Endothelial cell of umbilical vein (primary cell): ENCODE data around the gene OSBPL9. TPM values are rescaled to one million over a fixed set of nuclear protein-coding genes. Genes with fewer than 3 reads are reported as not detected.
A peak's percentile ranks its signal among the peaks of the same experiment; 100 is the strongest.

Experiments
- BruUV-seq: library from RNA; stranded (reverse); fragments of 400-500 nt; replicated peaks from 2 replicates; lab custom pipeline; 2021; lab: Mats Ljungman, UMichigan
- CTCF ChIA-PET: fragments of 300-600, 350-600 bp; sonication (Branson Sonifier 250); formaldehyde crosslinking; loops from one replicate; lab custom pipeline; 2021; ENCODE audit warnings: antibody characterized with exemption, inconsistent platforms; lab: Charles Lee
- POLR2A ChIA-PET: fragments of 300-600, 350-600 bp; sonication (Branson Sonifier 250); formaldehyde crosslinking; loops from one replicate; lab custom pipeline; 2021; ENCODE audit warnings: antibody characterized with exemption, inconsistent platforms; lab: Charles Lee
- DNase-seq: peaks from one replicate; pipeline ENCODE4 v3.0.0-alpha.2; 2011; ENCODE audit warnings: low read depth, low spot score
- FAIRE-seq: peaks from 2 replicates; lab custom pipeline; 2011; peaks lifted over from hg19 to GRCh38; lab: Jason Lieb, UNC
- H2AFZ ChIP-seq: 2 replicates; pipeline ENCODE4 v1.6.0; 2012; ENCODE audit warnings: low read depth, low read length, control low read depth, inconsistent platforms
- H3K27ac ChIP-seq: 2 replicates; pipeline ENCODE4 v1.5.1; 2011; ENCODE audit warnings: low read depth, mild to moderate bottlenecking, control low read depth, low read length, moderate library complexity; ENCODE audit not compliant: insufficient read depth
- H3K27me3 ChIP-seq, 2 experiments: 2 replicates each; pipeline versions ENCODE4 v1.6.0 to v1.6.1; 2011; ENCODE audit warnings: low read length in 2 of 2, mixed read lengths in 1 of 2; ENCODE audit not compliant: control insufficient read depth in 2 of 2, insufficient read depth in 2 of 2
- H3K36me3 ChIP-seq, 2 experiments: 2 replicates in 1 of 2; 3 replicates in 1 of 2; pipeline ENCODE4 v1.5.1; 2011; ENCODE audit warnings: low read length in 2 of 2, mild to moderate bottlenecking in 1 of 2, moderate library complexity in 1 of 2; ENCODE audit not compliant: control insufficient read depth in 2 of 2, insufficient read depth in 2 of 2; ENCODE audit errors: extremely low read depth in 1 of 2
- H3K4me1 ChIP-seq: 3 replicates; pipeline ENCODE4 v1.5.1; 2011; ENCODE audit warnings: mild to moderate bottlenecking, low read length; ENCODE audit not compliant: control insufficient read depth, insufficient read depth; ENCODE audit errors: extremely low read depth
- H3K4me2 ChIP-seq: 2 replicates; pipeline ENCODE4 v1.6.1; 2011; ENCODE audit warnings: low read length, control low read depth, mixed read lengths; ENCODE audit not compliant: insufficient read depth
- H3K4me3 ChIP-seq, 3 experiments: fragments of 200-600 bp in 1 of 3; sonication (generic), shearing (Covaris generic) in 1 of 3; replicated peaks in 1 of 3; 2 replicates each; pipeline ENCODE4 v1.5.1; 2011 to 2016; ENCODE audit warnings: control low read depth in 3 of 3, low read length in 3 of 3, mild to moderate bottlenecking in 2 of 3, inconsistent platforms in 1 of 3, low read depth in 1 of 3, moderate library complexity in 1 of 3; ENCODE audit not compliant: insufficient read depth in 1 of 3
- H3K79me2 ChIP-seq: 2 replicates; pipeline ENCODE4 v1.6.0; 2012; ENCODE audit warnings: low read length, inconsistent platforms; ENCODE audit not compliant: control insufficient read depth, insufficient read depth
- H3K9ac ChIP-seq: replicated peaks from 2 replicates; pipeline ENCODE3; 2011; ENCODE audit warnings: low read length, control low read depth; ENCODE audit not compliant: insufficient read depth; ENCODE audit errors: extremely low read depth
- H3K9me1 ChIP-seq: replicated peaks from 3 replicates; pipeline ENCODE4 v1.6.0; 2011; ENCODE audit warnings: mild to moderate bottlenecking, low read length; ENCODE audit not compliant: control insufficient read depth, insufficient read depth; ENCODE audit errors: extremely low read depth
- H3K9me3 ChIP-seq: replicated peaks from 2 replicates; pipeline ENCODE4 v1.5.1; 2012; ENCODE audit warnings: low read length, inconsistent platforms; ENCODE audit not compliant: control insufficient read depth, insufficient read depth
- H4K20me1 ChIP-seq: replicated peaks from 2 replicates; pipeline ENCODE3; 2011; ENCODE audit warnings: mild to moderate bottlenecking, low read length; ENCODE audit not compliant: control insufficient read depth, insufficient read depth; ENCODE audit errors: extremely low read depth
- EZH2 ChIP-seq: IDR thresholded peaks from 2 replicates; pipeline ENCODE4 v1.6.1; 2012; ENCODE audit warnings: borderline replicate concordance, low read depth, mild to moderate bottlenecking, moderate library complexity, low read length, inconsistent platforms; ENCODE audit not compliant: severe bottlenecking
- FOS ChIP-seq: IDR thresholded peaks from 2 replicates; pipeline ENCODE4 v1.6.1; 2011; ENCODE audit warnings: mild to moderate bottlenecking, low read length, moderate library complexity, borderline replicate concordance; ENCODE audit not compliant: insufficient read depth
- GATA2 ChIP-seq: IDR thresholded peaks from 2 replicates; pipeline ENCODE4 v1.7.0; 2011; ENCODE audit warnings: low read depth, mild to moderate bottlenecking, moderate library complexity, mixed read lengths, low read length; ENCODE audit not compliant: insufficient read length, insufficient read depth
- JUN ChIP-seq: IDR thresholded peaks from 2 replicates; pipeline ENCODE4 v1.6.1; 2011; ENCODE audit warnings: borderline replicate concordance, low read depth; ENCODE audit not compliant: insufficient read length, insufficient read depth
- MYC ChIP-seq: IDR thresholded peaks from one replicate; pipeline ENCODE4 v1.6.1; 2011; ENCODE audit warnings: mild to moderate bottlenecking, low read depth, low read length
- POLR2A ChIP-seq: IDR thresholded peaks from 2 replicates; pipeline ENCODE4 v1.6.1; 2012; ENCODE audit warnings: low read depth, mild to moderate bottlenecking, control low read depth, low read length
- POLR2AphosphoS5 ChIP-seq: IDR thresholded peaks from 2 replicates; pipeline ENCODE4 v1.6.1; 2012; ENCODE audit warnings: low read depth, mild to moderate bottlenecking, control low read depth, low read length, moderate library complexity; ENCODE audit not compliant: insufficient read depth
- dilution Hi-C: fragments of 300-500 bp; cut with MboI; formaldehyde crosslinking; loops from one replicate; pipeline ENCODE4 v1.15.0; 2019; ENCODE audit warnings: low sequenced_read_pairs; ENCODE audit not compliant: extremely low pct_ligation_motif_present
- intact Hi-C: fragments of 100-400 bp; cut with micrococcal nuclease; formaldehyde crosslinking; loops from one replicate; pipeline ENCODE4 v1.10.0; 2022
- polyA plus RNA-seq, 4 experiments: library from polyadenylated mRNA; depleted of rRNA in 3 of 4; stranded (reverse) in 3 of 4; unstranded in 1 of 4; fragments of >200 nt; gene quantifications; 2 replicates each; pipeline versions ENCODE4 v1.2.1 to v1.2.3, GENCODE V29; 2011 to 2012; ENCODE audit warnings: missing spikeins in 1 of 4
- total RNA-seq: library from RNA; stranded (reverse); gene quantifications from 2 replicates; pipeline ENCODE4 v1.2.3, GENCODE V29; 2021
- TF ChIP-seq, protein P1 (sequence below): IDR thresholded peaks from 2 replicates; pipeline ENCODE4 v1.6.1; 2011; ENCODE audit not compliant: insufficient read depth, insufficient read length
- TF ChIP-seq, protein P2 (sequence below), 2 donors: IDR thresholded peaks; 1 replicate in 1 of 2; 2 replicates in 1 of 2; pipeline ENCODE4 v1.5.1; 2011; ENCODE audit warnings: low read length in 2 of 2, mild to moderate bottlenecking in 2 of 2, moderate library complexity in 2 of 2, control low read depth in 1 of 2, inconsistent platforms in 1 of 2, low read depth in 1 of 2; ENCODE audit not compliant: insufficient read depth in 1 of 2; ENCODE audit errors: extremely low read depth in 1 of 2

OSBPL9 gene
- total and polyA plus RNA-seq, 2 donors (not counting 3 experiments of a cell fraction or from before 2014, with no cell fraction given), result 46.2 to 80.3 TPM

DNA sequence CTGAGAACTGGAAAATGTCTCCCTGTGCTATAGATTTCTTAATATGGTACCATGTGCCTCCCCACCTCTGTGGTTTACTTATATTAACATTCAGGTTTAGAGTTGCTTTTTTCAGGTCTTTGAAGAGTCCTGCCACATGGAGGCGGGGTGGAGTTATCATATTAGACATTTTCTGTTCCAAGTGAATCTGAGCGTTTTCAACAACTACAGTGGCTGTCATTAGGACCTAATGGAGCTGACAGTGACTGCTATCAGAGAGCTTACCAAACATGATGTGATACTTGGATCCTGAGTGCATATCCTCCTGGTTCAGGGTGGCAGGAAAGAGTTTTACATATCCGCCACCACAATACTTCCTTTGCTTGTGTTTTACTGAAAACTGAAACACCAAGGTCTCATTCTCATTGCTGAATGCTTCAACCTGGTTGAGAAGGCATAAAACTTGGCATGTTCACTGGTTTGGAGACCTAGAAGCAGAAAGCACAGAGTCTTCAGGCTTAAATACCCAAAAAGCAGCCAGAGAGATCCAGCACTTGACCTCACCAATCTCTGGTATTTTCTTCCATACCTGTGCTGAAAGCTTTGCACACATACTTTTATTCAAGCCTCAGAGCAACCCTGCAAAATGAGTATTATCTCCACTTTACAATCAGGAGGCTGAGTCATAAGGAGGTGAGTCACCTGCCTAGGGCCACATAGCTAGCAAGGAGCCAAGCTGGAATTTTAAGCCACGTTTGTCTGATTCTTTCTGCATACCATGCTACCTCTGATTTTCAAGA lies 47.4 kb upstream of the OSBPL9 start:
- no peaks in the 10 kb centered on the region for H3K9me3 ChIP-seq
- no peak for TF ChIP-seq MYC
- TF ChIP-seq POLR2AphosphoS5, result peak; percentile 7
- TF ChIP-seq POLR2A, result no peak
- TF ChIP-seq FOS, result peak; percentile 97
- TF ChIP-seq, protein P1, sequence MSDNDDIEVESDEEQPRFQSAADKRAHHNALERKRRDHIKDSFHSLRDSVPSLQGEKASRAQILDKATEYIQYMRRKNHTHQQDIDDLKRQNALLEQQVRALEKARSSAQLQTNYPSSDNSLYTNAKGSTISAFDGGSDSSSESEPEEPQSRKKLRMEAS, result no peak
- TF ChIP-seq, protein P2, sequence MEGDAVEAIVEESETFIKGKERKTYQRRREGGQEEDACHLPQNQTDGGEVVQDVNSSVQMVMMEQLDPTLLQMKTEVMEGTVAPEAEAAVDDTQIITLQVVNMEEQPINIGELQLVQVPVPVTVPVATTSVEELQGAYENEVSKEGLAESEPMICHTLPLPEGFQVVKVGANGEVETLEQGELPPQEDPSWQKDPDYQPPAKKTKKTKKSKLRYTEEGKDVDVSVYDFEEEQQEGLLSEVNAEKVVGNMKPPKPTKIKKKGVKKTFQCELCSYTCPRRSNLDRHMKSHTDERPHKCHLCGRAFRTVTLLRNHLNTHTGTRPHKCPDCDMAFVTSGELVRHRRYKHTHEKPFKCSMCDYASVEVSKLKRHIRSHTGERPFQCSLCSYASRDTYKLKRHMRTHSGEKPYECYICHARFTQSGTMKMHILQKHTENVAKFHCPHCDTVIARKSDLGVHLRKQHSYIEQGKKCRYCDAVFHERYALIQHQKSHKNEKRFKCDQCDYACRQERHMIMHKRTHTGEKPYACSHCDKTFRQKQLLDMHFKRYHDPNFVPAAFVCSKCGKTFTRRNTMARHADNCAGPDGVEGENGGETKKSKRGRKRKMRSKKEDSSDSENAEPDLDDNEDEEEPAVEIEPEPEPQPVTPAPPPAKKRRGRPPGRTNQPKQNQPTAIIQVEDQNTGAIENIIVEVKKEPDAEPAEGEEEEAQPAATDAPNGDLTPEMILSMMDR (IDR thresholded peaks at IDR 0.05; ENCODE audit: extremely low read depth in 1 of 2, insufficient read depth in 1 of 2, low read depth in 1 of 2, low read length in 2 of 2), result peak in 1 of 2 donors; percentile 3
- peak; percentile 90 for TF ChIP-seq GATA2
- no peak for TF ChIP-seq EZH2
- TF ChIP-seq JUN, result peak; percentile 95
- H3K4me2 ChIP-seq, result peak overlapping the region; percentile 62
- H2AFZ ChIP-seq, result peak overlapping the region; percentile 28
- FAIRE-seq (peak; percentile 97), DNase-seq (peak; percentile 77)
- no peaks in the 10 kb centered on the region for H3K36me3 ChIP-seq
- no peaks in the 10 kb centered on the region for H3K27me3 ChIP-seq
- no TSS peak for BruUV-seq
- intact Hi-C loops (loop anchor here (1.0 kb wide), 1 partner anchor 200 kb away; no protein-coding TSS in a partner anchor), dilution Hi-C loops (no loop called here)
- peak overlapping the region; percentile 1 for H3K9ac ChIP-seq
- ChIA-PET POLR2A (no interaction called here), CTCF (interaction anchor here (0.8 to 1.6 kb wide), 15 partner anchors 20 to 206 kb away, joined by 3 to 24 read pairs (median 3); partner anchors contain the start of gene OSBPL9)
- H3K4me1 ChIP-seq, result peaks cover 21% of the 10 kb centered on the region
- no peaks in the 10 kb centered on the region for H3K9me1 ChIP-seq
- H3K79me2 ChIP-seq, result no peaks in the 10 kb centered on the region
- no peaks in the 10 kb centered on the region for H4K20me1 ChIP-seq
- peak overlapping the region; percentile 64 for H3K27ac ChIP-seq
- no peak overlapping the region for H3K4me3 ChIP-seq
